ENCODE results near the gene ATRIP. TPM values are rescaled to one million over a fixed set of nuclear protein-coding genes. Genes with fewer than 3 reads are reported as not detected.
"Not testable (repeated sequence)": the region's sequence is repeated elsewhere in the genome, so short reads cannot be mapped to it uniquely, and the experiment has no call there.

Gene ATRIP
- total and polyA plus RNA-seq, 11 donors = 2.1 to 5.1 (median 3.6) TPM

GRCh38 chr3:48472673-48472922, 26.1 kb downstream of the ATRIP start:
- TF ChIP-seq CTCF (IDR thresholded peaks at IDR 0.05) = no peak
- no peak for TF ChIP-seq POLR2A (IDR thresholded peaks at IDR 0.05)
- Histone ChIP-seq H3K9me3 (no peaks in the 10 kb centered on the region), H3K27me3 (no peaks in the 10 kb centered on the region), H3K4me3 (peak overlapping the region; percentile 35 to 88 (median 72)), H3K27ac (peak overlapping the region; percentile 77 to 99 (median 97)), H3K36me3 (peaks cover 0 to 40% (median 15%) of the 10 kb centered on the region in 9 donors), H3K4me1 (peaks cover 13 to 63% (median 54%) of the 10 kb centered on the region in 12 donors)
- 11 to 20% (median 18%) methylated on average over 4 to 5 of the region's 5 CpGs for WGBS, 4 donors
- DNase-seq = no peak
- peak; percentile 11 to 55 (median 46) for ATAC-seq
- intact Hi-C loops (cut with DNase I) = loop anchor here in 4 of 10 donors (2.0 to 10.0 kb wide), 3 partner anchors 30 to 212 kb away; partner anchors contain the start of genes SHISA5 (in 2 of the 4) and NCKIPSD (in 1 of the 4)

- ATAC-seq (peak; percentile 84 to 95 (median 93)), DNase-seq (peak; percentile 92 to 96 (median 94))
- 10 to 11% (median 10%) methylated on average over 17 of the region's 17 CpGs for WGBS, 4 donors
- Histone ChIP-seq H3K27ac (peak overlapping the region; percentile 77 to 99 (median 97)), H3K4me1 (peaks cover 11 to 63% (median 52%) of the 10 kb centered on the region in 12 donors), H3K4me3 (peak overlapping the region; percentile 35 to 88 (median 72)), H3K36me3 (peaks cover 0 to 35% (median 14%) of the 10 kb centered on the region in 9 donors), H3K27me3 (no peaks in the 10 kb centered on the region), H3K9me3 (no peaks in the 10 kb centered on the region)
- intact Hi-C loops (cut with DNase I) = loop anchor here in 4 of 10 donors (2.0 to 10.0 kb wide), 3 partner anchors 30 to 212 kb away; partner anchors contain the start of genes SHISA5 (in 2 of the 4) and NCKIPSD (in 1 of the 4)
- TF ChIP-seq POLR2A (IDR thresholded peaks at IDR 0.05) = peak in 1 of 2 donors; percentile 72
- peak in 11 of 12 donors; percentile 15 to 63 (median 46) for TF ChIP-seq CTCF (IDR thresholded peaks at IDR 0.05)
These were observed 26.5 kb downstream of the ATRIP start for GRCh38 chr3:48472923-48473616.

GRCh38 chr3:48473617-48473952, 27.0 kb downstream of the ATRIP start:
- peaks cover 0 to 30% (median 10%) of the 10 kb centered on the region in 9 donors for H3K36me3 ChIP-seq
- ATAC-seq (no peak), DNase-seq (no peak)
- TF ChIP-seq CTCF (IDR thresholded peaks at IDR 0.05) (no peak), POLR2A (IDR thresholded peaks at IDR 0.05) (no peak)
- WGBS, 4 donors = 62 to 71% (median 69%) methylated on average over 5 of the region's 5 CpGs
- intact Hi-C loops (cut with DNase I) = loop anchor here in 4 of 10 donors (2.0 to 10.0 kb wide), 3 partner anchors 29 to 211 kb away; partner anchors contain the start of genes SHISA5 (in 2 of the 4) and NCKIPSD (in 1 of the 4)
- peak overlapping the region; percentile 77 to 99 (median 97) for H3K27ac ChIP-seq
- peaks cover 9 to 61% (median 49%) of the 10 kb centered on the region in 12 donors for H3K4me1 ChIP-seq
- H3K27me3 ChIP-seq = no peaks in the 10 kb centered on the region
- H3K4me3 ChIP-seq = peak overlapping the region in 7 of 12 donors; percentile 63 to 88 (median 74)
- H3K9me3 ChIP-seq = no peaks in the 10 kb centered on the region

- WGBS, 4 donors = 85 to 94% (median 94%) methylated on average over 4 of the region's 4 CpGs
- not testable (repeated sequence) for H3K9me3 ChIP-seq, H3K4me3 ChIP-seq, DNase-seq, ATAC-seq, H3K27me3 ChIP-seq
- H3K27ac ChIP-seq = peak overlapping the region in 9 of 12 donors; percentile 89 to 99 (median 97)
- peaks cover 0 to 26% (median 6%) of the 10 kb centered on the region in 9 donors for H3K36me3 ChIP-seq
- intact Hi-C loops (cut with DNase I) = loop anchor here in 1 of 10 donors (10.0 kb wide), 1 partner anchor 211 kb away; the partner anchor contains the start of gene NCKIPSD
- H3K4me1 ChIP-seq = peaks cover 9 to 57% (median 46%) of the 10 kb centered on the region in 12 donors
These were observed 27.5 kb downstream of the ATRIP start for GRCh38 chr3:48474031-48474430.

All from heart left ventricle (tissue), 16 donors.